Gastroesophageal sphincter (tissue), 3 donors: ENCODE data around the gene CHRM1.

Source experiments
- CTCF ChIP-seq, 4 experiments: fragments of 200-600 bp in 2 of 4; fragments of 450-650 bp in 2 of 4; sonication (generic) in 1 of 4; IDR thresholded peaks; one replicate each; pipeline ENCODE4 v1.5.1; 2017 to 2019; ENCODE audit warnings: antibody characterized with exemption in 4 of 4, mild to moderate bottlenecking in 2 of 4, moderate library complexity in 2 of 4
- POLR2AphosphoS5 ChIP-seq: sonication (generic); formaldehyde crosslinking; IDR thresholded peaks from one replicate; pipeline ENCODE4 v1.6.1; 2017; ENCODE audit warnings: antibody characterized with exemption

- TF ChIP-seq CTCF (IDR thresholded peaks at IDR 0.05) (no peak), POLR2AphosphoS5 (no peak)
Observed at GRCh38 chr11:62895501-62895900, 25.7 kb downstream of the CHRM1 start.
